Astrocyte (in vitro differentiated cells and primary cell): ENCODE measurements around the gene CREB3L4. TPM values are rescaled to one million over a fixed set of nuclear protein-coding genes. Genes with fewer than 3 reads are reported as not detected.

ENCODE experiments used
- DNase-seq: peaks from one replicate; pipeline ENCODE4 v3.0.0-alpha.2; 2010; ENCODE audit warnings: low read depth
- FAIRE-seq: peaks from 2 replicates; lab custom pipeline; 2011; peaks lifted over from hg19 to GRCh38; lab: Jason Lieb, UNC
- H2AFZ ChIP-seq: 2 replicates; pipeline ENCODE4 v1.6.0; 2012; ENCODE audit warnings: low read depth, low read length, inconsistent platforms
- H3K27ac ChIP-seq: 2 replicates; pipeline ENCODE4 v1.5.1; 2011; ENCODE audit warnings: low read depth, low read length, inconsistent platforms
- H3K27me3 ChIP-seq: 2 replicates; pipeline ENCODE4 v1.6.0; 2011; ENCODE audit warnings: low read length, inconsistent platforms; ENCODE audit not compliant: insufficient read depth
- H3K36me3 ChIP-seq: 2 replicates; pipeline ENCODE4 v1.5.1; 2011; ENCODE audit warnings: low read length, inconsistent platforms; ENCODE audit not compliant: insufficient read depth
- H3K4me1 ChIP-seq: 2 replicates; pipeline ENCODE4 v1.5.1; 2011; ENCODE audit warnings: low read length, inconsistent platforms; ENCODE audit not compliant: insufficient read depth
- H3K4me2 ChIP-seq: 2 replicates; pipeline ENCODE4 v1.6.0; 2012; ENCODE audit warnings: low read length, inconsistent platforms
- H3K4me3 ChIP-seq: 2 replicates; pipeline ENCODE4 v1.5.1; 2011; ENCODE audit warnings: low read depth, mild to moderate bottlenecking, low read length, inconsistent platforms; ENCODE audit not compliant: insufficient read depth
- H3K79me2 ChIP-seq: 2 replicates; pipeline ENCODE4 v1.6.0; 2012; ENCODE audit warnings: mild to moderate bottlenecking, low read length, inconsistent platforms; ENCODE audit not compliant: insufficient read depth
- H3K9ac ChIP-seq: 2 replicates; pipeline ENCODE4 v1.6.0; 2012; ENCODE audit warnings: mild to moderate bottlenecking, low read length, inconsistent platforms
- H3K9me3 ChIP-seq: 2 replicates; pipeline ENCODE4 v1.5.1; 2012; ENCODE audit warnings: low read depth, mild to moderate bottlenecking, low read length, inconsistent platforms; ENCODE audit not compliant: insufficient read depth
- H4K20me1 ChIP-seq: 2 replicates; pipeline ENCODE4 v1.6.0; 2012; ENCODE audit warnings: low read length, inconsistent platforms; ENCODE audit not compliant: insufficient read depth
- H3K27ac Mint-ChIP-seq: one replicate; pipeline ENCODE4 v1.8.0; 2021; ENCODE audit warnings: mild to moderate bottlenecking, mixed read lengths; ENCODE audit not compliant: unreplicated experiment
- H3K27me3 Mint-ChIP-seq: one replicate; pipeline ENCODE4 v1.8.0; 2021; ENCODE audit warnings: low read depth, mixed read lengths; ENCODE audit not compliant: unreplicated experiment
- H3K36me3 Mint-ChIP-seq: one replicate; pipeline ENCODE4 v1.8.0; 2021; ENCODE audit warnings: low read depth, mixed read lengths; ENCODE audit not compliant: unreplicated experiment
- H3K4me1 Mint-ChIP-seq: one replicate; pipeline ENCODE4 v1.8.0; 2021; ENCODE audit warnings: low read depth, mixed read lengths; ENCODE audit not compliant: unreplicated experiment
- H3K4me3 Mint-ChIP-seq: one replicate; pipeline ENCODE4 v1.8.0; 2021; ENCODE audit warnings: mild to moderate bottlenecking, moderate library complexity, mixed read lengths; ENCODE audit not compliant: unreplicated experiment
- H3K9me3 Mint-ChIP-seq: one replicate; pipeline ENCODE4 v1.8.0; 2021; ENCODE audit warnings: mild to moderate bottlenecking, mixed read lengths; ENCODE audit not compliant: unreplicated experiment
- CTCF ChIP-seq: IDR thresholded peaks from 2 replicates; pipeline ENCODE4 v1.5.1; 2011; ENCODE audit warnings: low read depth, mild to moderate bottlenecking, inconsistent platforms, low read length, moderate library complexity; ENCODE audit not compliant: insufficient read depth
- EZH2 ChIP-seq: IDR thresholded peaks from 2 replicates; pipeline ENCODE4 v1.6.1; 2012; ENCODE audit warnings: mild to moderate bottlenecking, low read length, inconsistent platforms; ENCODE audit not compliant: insufficient read depth
- total RNA-seq: library from RNA; stranded (reverse); gene quantifications from 2 replicates; pipeline ENCODE4 v1.2.1, GENCODE V29; 2021

CREB3L4 gene
- total RNA-seq, 1 donor from 2014 or later = 5.3 TPM

GRCh38 chr1:153932156-153933131 is 35.3 kb upstream of the CREB3L4 start:
- no peak for FAIRE-seq
- peaks cover 11% of the 10 kb centered on the region for H3K36me3 ChIP-seq
- H3K36me3 Mint-ChIP-seq = peaks cover 30% of the 10 kb centered on the region

GRCh38 chr1:153933430-153933829 is 34.3 kb upstream of the CREB3L4 start:
- Histone ChIP-seq H3K27me3 (no peaks in the 10 kb centered on the region), H3K27ac (no peak overlapping the region), H4K20me1 (no peaks in the 10 kb centered on the region), H3K4me2 (no peak overlapping the region), H3K9me3 (no peaks in the 10 kb centered on the region), H2AFZ (no peak overlapping the region), H3K9ac (no peak overlapping the region), H3K79me2 (no peaks in the 10 kb centered on the region), H3K4me3 (no peak overlapping the region), H3K36me3 (peaks cover 14% of the 10 kb centered on the region), H3K4me1 (peaks cover 4% of the 10 kb centered on the region)
- Mint-ChIP-seq H3K27me3 (no peaks in the 10 kb centered on the region), H3K4me1 (no peaks in the 10 kb centered on the region), H3K27ac (no peak overlapping the region), H3K4me3 (no peak overlapping the region), H3K36me3 (peaks cover 31% of the 10 kb centered on the region), H3K9me3 (no peaks in the 10 kb centered on the region)
- no peak for DNase-seq
- FAIRE-seq = no peak
- TF ChIP-seq CTCF = no peak
- TF ChIP-seq EZH2 = no peak

More at GRCh38 chr1:153932156-153933131, 35.3 kb upstream of the CREB3L4 start:
- Mint-ChIP-seq H3K4me3 (no peak overlapping the region), H3K27me3 (no peaks in the 10 kb centered on the region), H3K27ac (no peak overlapping the region), H3K4me1 (no peaks in the 10 kb centered on the region), H3K9me3 (no peaks in the 10 kb centered on the region)
- no peaks in the 10 kb centered on the region for H4K20me1 ChIP-seq
- H3K9ac ChIP-seq = no peak overlapping the region
- H3K4me3 ChIP-seq = no peak overlapping the region
- no peak for DNase-seq
- no peak overlapping the region for H3K4me2 ChIP-seq
- TF ChIP-seq CTCF (no peak), EZH2 (no peak)
- peaks cover 4% of the 10 kb centered on the region for H3K4me1 ChIP-seq
- H2AFZ ChIP-seq = no peak overlapping the region
- no peaks in the 10 kb centered on the region for H3K27me3 ChIP-seq
- no peaks in the 10 kb centered on the region for H3K9me3 ChIP-seq
- no peak overlapping the region for H3K27ac ChIP-seq
- no peaks in the 10 kb centered on the region for H3K79me2 ChIP-seq

GRCh38 chr1:153933955-153934354 is 33.7 kb upstream of the CREB3L4 start:
- no peaks in the 10 kb centered on the region for H3K27me3 ChIP-seq
- Mint-ChIP-seq H3K36me3 (peaks cover 31% of the 10 kb centered on the region), H3K4me1 (no peaks in the 10 kb centered on the region), H3K9me3 (no peaks in the 10 kb centered on the region), H3K27ac (no peak overlapping the region), H3K4me3 (no peak overlapping the region), H3K27me3 (no peaks in the 10 kb centered on the region)
- no peaks in the 10 kb centered on the region for H4K20me1 ChIP-seq
- H2AFZ ChIP-seq = no peak overlapping the region
- H3K9ac ChIP-seq = no peak overlapping the region
- no peak overlapping the region for H3K4me2 ChIP-seq
- H3K4me3 ChIP-seq = no peak overlapping the region
- peaks cover 14% of the 10 kb centered on the region for H3K36me3 ChIP-seq
- FAIRE-seq = no peak
- TF ChIP-seq CTCF = no peak
- no peak overlapping the region for H3K27ac ChIP-seq
- H3K79me2 ChIP-seq = no peaks in the 10 kb centered on the region
- peaks cover 2% of the 10 kb centered on the region for H3K4me1 ChIP-seq
- no peaks in the 10 kb centered on the region for H3K9me3 ChIP-seq
- no peak for DNase-seq
